Lower leg skin (tissue), 3 donors: ENCODE measurements around the gene PSME4.

Experiments used
- CTCF ChIP-seq, 3 donors: fragments of 450-650 bp; IDR thresholded peaks; one replicate each; pipeline ENCODE4 v1.5.1; 2016; ENCODE audit warnings: antibody characterized with exemption in 3 of 3, mild to moderate bottlenecking in 3 of 3, moderate library complexity in 2 of 3
- POLR2A ChIP-seq, 2 donors: fragments of 450-650 bp; IDR thresholded peaks; one replicate each; pipeline ENCODE4 v1.6.1; 2016 to 2017; ENCODE audit warnings: antibody characterized with exemption in 2 of 2, mild to moderate bottlenecking in 1 of 2, moderate library complexity in 1 of 2

GRCh38 chr2:53987336-53987921 lies 16.6 kb upstream of the PSME4 start:
- TF ChIP-seq CTCF (IDR thresholded peaks at IDR 0.05) (no peak), POLR2A (IDR thresholded peaks at IDR 0.05) (no peak)
